Testis (tissue), 2 donors: ENCODE data around the gene C1orf53.

Source experiments
- CTCF ChIP-seq, 3 experiments: fragments of 450-650 bp in 2 of 3; fragments of 200-600 bp in 1 of 3; sonication (generic) in 1 of 3; IDR thresholded peaks; one replicate each; pipeline ENCODE4 v1.5.1; 2016 to 2019; ENCODE audit warnings: antibody characterized with exemption in 3 of 3, mild to moderate bottlenecking in 2 of 3, moderate library complexity in 1 of 3
- POLR2A ChIP-seq: fragments of 450-650 bp; IDR thresholded peaks from one replicate; pipeline ENCODE4 v1.6.1; 2017; ENCODE audit warnings: antibody characterized with exemption, mild to moderate bottlenecking, moderate library complexity

DNA sequence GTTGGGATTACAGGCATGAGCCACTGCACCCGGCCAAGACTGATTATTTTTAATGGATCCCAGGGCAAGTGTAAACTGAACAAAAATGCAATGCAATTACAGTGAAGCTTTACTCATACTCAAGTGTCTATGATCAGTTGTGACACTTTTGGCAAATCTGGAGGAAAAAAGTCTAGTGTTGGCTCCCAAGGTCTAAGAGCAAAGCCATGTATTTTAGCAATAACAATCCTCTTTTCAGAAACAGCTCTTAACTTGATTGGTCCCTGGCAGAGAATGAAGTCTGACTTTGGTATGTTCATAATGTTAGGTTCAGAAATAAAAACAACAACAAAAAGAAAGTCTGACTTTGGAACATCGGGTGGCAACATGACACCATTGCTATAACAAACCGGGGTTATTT, 40.2 kb upstream of the C1orf53 start:
- TF ChIP-seq CTCF (IDR thresholded peaks at IDR 0.05) (no peak), POLR2A (no peak)
